HepG2 (cell line): ENCODE results near the gene RPRML. TPM values are rescaled to one million over a fixed set of nuclear protein-coding genes. Genes with fewer than 3 reads are reported as not detected.
A peak's percentile ranks its signal among the peaks of the same experiment; 100 is the strongest.

Experiments used
- ARID5B ChIP-seq: IDR thresholded peaks from 2 replicates; pipeline ENCODE4 v1.4.0; 2020; ENCODE audit warnings: mild to moderate bottlenecking, missing genetic modification reagents
- ESRRA ChIP-seq: sonication (generic); formaldehyde crosslinking; IDR thresholded peaks from 2 replicates; pipeline ENCODE4 v1.5.1; 2020; ENCODE audit warnings: mild to moderate bottlenecking, low read depth, missing genetic modification reagents
- FOXJ3 ChIP-seq: sonication (generic); formaldehyde crosslinking; IDR thresholded peaks from 2 replicates; pipeline ENCODE4 v1.4.0; 2020; ENCODE audit warnings: missing genetic modification reagents, mild to moderate bottlenecking, borderline replicate concordance
- HMG20A ChIP-seq: IDR thresholded peaks from 2 replicates; pipeline ENCODE4 v1.6.1; 2016; ENCODE audit warnings: borderline replicate concordance
- HMGXB4 ChIP-seq, 2 experiments: sonication (generic) in 1 of 2; formaldehyde crosslinking in 1 of 2; IDR thresholded peaks; 2 replicates each; pipeline versions ENCODE4 v1.4.0 to v1.6.1; 2018 to 2020; ENCODE audit warnings: missing genetic modification reagents in 2 of 2, borderline replicate concordance in 1 of 2, low read depth in 1 of 2, mild to moderate bottlenecking in 1 of 2, missing biosample characterization in 1 of 2
- HOXD1 ChIP-seq: sonication (generic); formaldehyde crosslinking; IDR thresholded peaks from 2 replicates; pipeline ENCODE4 v1.5.0; 2020; ENCODE audit warnings: missing genetic modification reagents
- KAT7 ChIP-seq: IDR thresholded peaks from 2 replicates; pipeline ENCODE4 v1.6.1; 2018; ENCODE audit warnings: borderline replicate concordance, missing compliant biosample characterization
- KDM2A ChIP-seq: sonication (generic); formaldehyde crosslinking; IDR thresholded peaks from 2 replicates; pipeline ENCODE4 v1.4.0; 2020; ENCODE audit warnings: low read depth, missing genetic modification reagents, borderline replicate concordance
- PHF20 ChIP-seq: sonication (generic); formaldehyde crosslinking; IDR thresholded peaks from 2 replicates; pipeline ENCODE4 v1.5.0; 2020; ENCODE audit warnings: mild to moderate bottlenecking, missing genetic modification reagents
- TARDBP ChIP-seq: sonication (generic); formaldehyde crosslinking; IDR thresholded peaks from 2 replicates; pipeline ENCODE4 v1.8.0; 2022; ENCODE audit warnings: mild to moderate bottlenecking, missing genetic modification reagents
- ZNF644 ChIP-seq: IDR thresholded peaks from 2 replicates; pipeline ENCODE4 v1.6.1; 2016; ENCODE audit warnings: low read depth
- ZSCAN21 ChIP-seq: sonication (generic); formaldehyde crosslinking; IDR thresholded peaks from 2 replicates; pipeline ENCODE4 v1.8.0; 2022; ENCODE audit warnings: mild to moderate bottlenecking, missing genetic modification reagents, moderate library complexity, borderline replicate concordance
- polyA plus RNA-seq, 8 experiments: library from polyadenylated mRNA; depleted of rRNA in 3 of 8; stranded (reverse) in 7 of 8; unstranded in 1 of 8; fragments of >200 nt; fragmentation: Illumina TruSeq in 4 of 8; extraction: Trizol in 4 of 8; gene quantifications; 2 replicates each; pipeline versions ENCODE4 v1.2.1 to v1.2.3, GENCODE V29; 2011 to 2016; ENCODE audit warnings: low read depth in 4 of 8, missing spikeins in 1 of 8, mixed read lengths in 1 of 8; ENCODE audit not compliant: insufficient read depth in 1 of 8
- total RNA-seq, 5 experiments: library from RNA; depleted of rRNA; stranded (reverse); fragments of >200 nt; fragmentation: Illumina TruSeq; extraction: Trizol; gene quantifications; 2 replicates each; pipeline ENCODE4 v1.2.3, GENCODE V29; 2016; ENCODE audit warnings: low read depth in 1 of 5
- TF ChIP-seq, protein P1 (sequence below): fragments of 450-650 bp; IDR thresholded peaks from 2 replicates; pipeline ENCODE4 v1.6.1; 2016
- TF ChIP-seq, protein P2 (sequence below): sonication (generic); formaldehyde crosslinking; IDR thresholded peaks from 2 replicates; pipeline ENCODE4 v1.4.0; 2020; ENCODE audit warnings: missing genetic modification reagents, mild to moderate bottlenecking, borderline replicate concordance
- TF ChIP-seq, protein P3 (sequence below): IDR thresholded peaks from 2 replicates; pipeline ENCODE4 v1.6.1; 2016

The RPRML gene
- total and polyA plus RNA-seq, 2 of the 13 experiments (the other 11 are each of a cell fraction or from before 2014, with no cell fraction given), result not detected

- TF ChIP-seq ARID5B (CRISPR knock-in tag) (peak; percentile 92), HMGXB4 (CRISPR knock-in tag; IDR thresholded peaks at IDR 0.05; ENCODE audit: borderline replicate concordance in 1 of 2, low read depth in 1 of 2) (peak; percentile 74 to 85), KDM2A (CRISPR knock-in tag) (peak; percentile 99), FOXJ3 (CRISPR knock-in tag) (peak; percentile 86; the same call in 1 of the 2 replicates), PHF20 (CRISPR knock-in tag) (0 out of 2 replicates have a peak, but pooled peaks have one; percentile 9), KAT7 (CRISPR knock-in tag) (0 out of 2 replicates have a peak, but pooled peaks have one; percentile 64), ZNF644 (CRISPR knock-in tag) (peak; percentile 92; the same call in 1 of the 2 replicates), ZSCAN21 (CRISPR knock-in tag) (peak; percentile 96), HOXD1 (CRISPR knock-in tag) (peak; percentile 90), HMG20A (CRISPR knock-in tag) (peak; percentile 89), ESRRA (CRISPR knock-in tag) (peak; percentile 88), TARDBP (CRISPR knock-in tag) (peak; percentile 99)
- TF ChIP-seq, protein P1, sequence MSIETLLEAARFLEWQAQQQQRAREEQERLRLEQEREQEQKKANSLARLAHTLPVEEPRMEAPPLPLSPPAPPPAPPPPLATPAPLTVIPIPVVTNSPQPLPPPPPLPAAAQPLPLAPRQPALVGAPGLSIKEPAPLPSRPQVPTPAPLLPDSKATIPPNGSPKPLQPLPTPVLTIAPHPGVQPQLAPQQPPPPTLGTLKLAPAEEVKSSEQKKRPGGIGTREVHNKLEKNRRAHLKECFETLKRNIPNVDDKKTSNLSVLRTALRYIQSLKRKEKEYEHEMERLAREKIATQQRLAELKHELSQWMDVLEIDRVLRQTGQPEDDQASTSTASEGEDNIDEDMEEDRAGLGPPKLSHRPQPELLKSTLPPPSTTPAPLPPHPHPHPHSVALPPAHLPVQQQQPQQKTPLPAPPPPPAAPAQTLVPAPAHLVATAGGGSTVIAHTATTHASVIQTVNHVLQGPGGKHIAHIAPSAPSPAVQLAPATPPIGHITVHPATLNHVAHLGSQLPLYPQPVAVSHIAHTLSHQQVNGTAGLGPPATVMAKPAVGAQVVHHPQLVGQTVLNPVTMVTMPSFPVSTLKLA, result peak; percentile 96
- TF ChIP-seq, protein P2, sequence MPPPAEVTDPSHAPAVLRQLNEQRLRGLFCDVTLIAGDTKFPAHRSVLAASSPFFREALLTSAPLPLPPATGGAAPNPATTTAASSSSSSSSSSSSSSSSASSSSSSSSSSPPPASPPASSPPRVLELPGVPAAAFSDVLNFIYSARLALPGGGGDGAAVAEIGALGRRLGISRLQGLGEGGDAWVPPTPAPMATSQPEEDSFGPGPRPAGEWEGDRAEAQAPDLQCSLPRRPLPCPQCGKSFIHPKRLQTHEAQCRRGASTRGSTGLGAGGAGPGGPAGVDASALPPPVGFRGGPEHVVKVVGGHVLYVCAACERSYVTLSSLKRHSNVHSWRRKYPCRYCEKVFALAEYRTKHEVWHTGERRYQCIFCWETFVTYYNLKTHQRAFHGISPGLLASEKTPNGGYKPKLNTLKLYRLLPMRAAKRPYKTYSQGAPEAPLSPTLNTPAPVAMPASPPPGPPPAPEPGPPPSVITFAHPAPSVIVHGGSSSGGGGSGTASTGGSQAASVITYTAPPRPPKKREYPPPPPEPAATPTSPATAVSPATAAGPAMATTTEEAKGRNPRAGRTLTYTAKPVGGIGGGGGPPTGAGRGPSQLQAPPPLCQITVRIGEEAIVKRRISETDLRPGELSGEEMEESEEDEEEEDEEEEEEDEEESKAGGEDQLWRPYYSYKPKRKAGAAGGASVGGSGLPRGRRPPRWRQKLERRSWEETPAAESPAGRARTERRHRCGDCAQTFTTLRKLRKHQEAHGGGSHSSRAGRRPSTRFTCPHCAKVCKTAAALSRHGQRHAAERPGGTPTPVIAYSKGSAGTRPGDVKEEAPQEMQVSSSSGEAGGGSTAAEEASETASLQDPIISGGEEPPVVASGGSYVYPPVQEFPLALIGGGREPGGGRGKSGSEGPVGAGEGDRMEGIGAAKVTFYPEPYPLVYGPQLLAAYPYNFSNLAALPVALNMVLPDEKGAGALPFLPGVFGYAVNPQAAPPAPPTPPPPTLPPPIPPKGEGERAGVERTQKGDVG (CRISPR knock-in tag), result peak; percentile 96; the same call in 1 of the 2 replicates
- TF ChIP-seq, protein P3, sequence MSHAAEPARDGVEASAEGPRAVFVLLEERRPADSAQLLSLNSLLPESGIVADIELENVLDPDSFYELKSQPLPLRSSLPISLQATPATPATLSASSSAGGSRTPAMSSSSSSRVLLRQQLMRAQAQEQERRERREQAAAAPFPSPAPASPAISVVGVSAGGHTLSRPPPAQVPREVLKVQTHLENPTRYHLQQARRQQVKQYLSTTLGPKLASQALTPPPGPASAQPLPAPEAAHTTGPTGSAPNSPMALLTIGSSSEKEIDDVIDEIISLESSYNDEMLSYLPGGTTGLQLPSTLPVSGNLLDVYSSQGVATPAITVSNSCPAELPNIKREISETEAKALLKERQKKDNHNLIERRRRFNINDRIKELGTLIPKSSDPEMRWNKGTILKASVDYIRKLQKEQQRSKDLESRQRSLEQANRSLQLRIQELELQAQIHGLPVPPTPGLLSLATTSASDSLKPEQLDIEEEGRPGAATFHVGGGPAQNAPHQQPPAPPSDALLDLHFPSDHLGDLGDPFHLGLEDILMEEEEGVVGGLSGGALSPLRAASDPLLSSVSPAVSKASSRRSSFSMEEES (CRISPR knock-in tag), result peak; percentile 91; the same call in 1 of the 2 replicates
Measured at GRCh38 chr17:46943501-46944393, 35.3 kb downstream of the RPRML start (continued).
